Left forelimb (tissue), 1 donor: Measurements from ENCODE around the gene HCN1.

ENCODE experiments used
- DNase-seq: peaks from one replicate; pipeline ENCODE4 v3.0.0-alpha.2; 2018; ENCODE audit warnings: low spot score

Gene HCN1

DNA sequence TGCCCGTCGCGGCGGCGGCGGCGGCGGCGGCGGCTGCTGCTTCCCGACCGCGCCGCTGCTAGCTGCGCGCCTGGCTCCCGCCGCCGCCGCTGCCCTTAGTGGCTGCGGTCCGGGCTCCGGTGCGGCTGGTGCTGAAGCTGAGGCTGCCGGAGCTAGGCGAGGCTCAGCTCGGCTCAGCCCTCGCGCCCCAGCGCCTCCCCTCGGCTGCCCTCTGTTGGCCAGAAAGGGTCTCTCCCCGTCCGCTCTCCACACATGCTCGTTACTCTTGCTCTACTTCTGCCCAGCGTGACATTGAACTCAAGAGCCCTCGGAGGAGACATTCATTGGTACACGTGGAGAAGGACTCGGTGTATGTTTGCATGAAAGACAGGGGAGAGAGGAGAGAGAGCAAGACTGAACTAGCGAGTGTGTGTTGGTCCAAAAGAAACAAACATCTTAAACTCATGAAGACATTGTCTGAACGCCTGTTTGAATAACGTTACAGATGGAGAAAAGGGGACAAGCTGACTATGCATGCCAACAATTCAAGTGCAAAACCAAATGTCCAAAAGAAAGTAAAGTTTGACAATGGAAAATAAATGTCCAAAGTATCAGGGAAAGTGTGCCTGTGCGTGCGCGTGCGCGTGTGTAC is at the start of gene HCN1:
HCN1 (minus strand) TSS at position 175 of the 631 bp plus-strand sequence.
- peak; percentile 89 for DNase-seq

DNA sequence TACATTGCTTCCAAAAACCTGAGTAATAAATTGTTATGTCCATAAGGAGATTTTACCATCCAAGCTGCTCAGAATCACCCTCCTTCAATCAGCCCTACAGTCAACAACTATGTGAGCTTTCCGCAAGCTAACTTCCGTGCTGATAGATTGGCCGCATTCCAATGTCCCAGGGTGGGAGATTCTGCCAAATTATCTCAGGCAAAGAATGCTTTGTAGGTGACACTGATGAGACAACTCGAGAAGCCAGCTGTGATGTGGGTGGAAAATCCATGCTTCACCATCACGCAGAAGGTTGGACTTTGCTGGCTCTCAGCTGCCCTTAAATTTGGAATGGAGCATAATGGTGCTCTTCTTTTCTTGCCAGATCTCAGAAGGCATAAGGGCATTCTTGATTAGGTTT is 44.9 kb upstream of the HCN1 start:
- DNase-seq, result no peak

DNA sequence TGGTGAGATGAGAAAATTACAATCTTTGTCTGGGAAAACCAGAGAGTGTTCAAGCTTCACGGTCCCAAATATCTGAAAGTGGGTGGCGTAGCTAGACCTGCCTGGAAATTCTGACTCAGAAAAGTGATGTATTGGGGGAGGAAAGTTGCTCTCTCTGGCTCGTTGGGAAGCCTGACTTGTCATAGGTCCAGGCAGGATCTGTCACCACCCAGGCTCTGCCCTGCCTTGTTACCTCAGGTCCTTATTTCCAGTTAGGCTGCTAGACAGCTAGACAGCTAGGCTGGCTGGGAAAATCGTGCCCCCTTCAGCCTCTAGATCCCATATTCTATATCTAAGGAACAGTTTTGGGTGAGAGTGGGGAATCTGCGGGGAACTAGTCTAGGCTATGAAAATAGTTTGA is 41.0 kb upstream of the HCN1 start:
- no peak for DNase-seq

DNA sequence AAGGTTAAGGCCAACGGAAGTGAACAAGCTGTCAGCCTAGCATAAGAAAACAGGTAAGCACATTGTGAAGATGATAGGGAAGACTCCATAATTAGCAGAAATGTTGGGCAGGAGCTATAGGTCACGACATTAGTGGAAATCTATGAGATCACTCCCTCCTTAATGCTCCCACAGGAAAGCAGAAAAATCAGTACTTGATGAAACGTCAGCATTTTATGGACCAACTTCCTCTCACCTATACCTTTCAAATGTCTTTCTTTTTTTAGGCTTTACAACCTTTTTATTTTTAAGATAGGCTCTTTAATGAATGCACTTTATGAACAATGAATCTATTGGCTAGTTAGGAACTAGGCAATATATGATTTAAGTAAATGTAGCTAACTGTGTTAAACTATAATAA is 29.4 kb upstream of the HCN1 start:
- no peak for DNase-seq

DNA sequence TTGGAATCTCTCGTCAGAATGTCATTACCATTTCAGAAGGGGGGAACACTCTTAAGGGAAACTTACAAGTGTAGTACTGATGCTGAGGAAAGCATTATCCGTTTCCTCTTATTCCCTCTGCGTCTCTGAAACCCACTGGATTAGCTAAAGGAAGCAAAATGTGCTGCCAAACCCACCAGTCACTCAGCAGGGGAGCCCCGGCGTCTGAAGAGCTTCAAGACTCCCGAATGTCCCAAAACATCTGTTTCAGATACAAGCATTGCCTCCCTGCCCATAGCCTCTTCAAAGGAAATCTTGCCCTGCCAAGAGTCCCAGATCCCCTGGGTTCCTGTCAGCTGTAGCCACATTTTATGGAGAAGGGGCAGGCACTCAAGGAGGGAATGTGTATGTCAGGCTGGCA is 1.0 kb upstream of the HCN1 start:
- DNase-seq, result no peak

DNA sequence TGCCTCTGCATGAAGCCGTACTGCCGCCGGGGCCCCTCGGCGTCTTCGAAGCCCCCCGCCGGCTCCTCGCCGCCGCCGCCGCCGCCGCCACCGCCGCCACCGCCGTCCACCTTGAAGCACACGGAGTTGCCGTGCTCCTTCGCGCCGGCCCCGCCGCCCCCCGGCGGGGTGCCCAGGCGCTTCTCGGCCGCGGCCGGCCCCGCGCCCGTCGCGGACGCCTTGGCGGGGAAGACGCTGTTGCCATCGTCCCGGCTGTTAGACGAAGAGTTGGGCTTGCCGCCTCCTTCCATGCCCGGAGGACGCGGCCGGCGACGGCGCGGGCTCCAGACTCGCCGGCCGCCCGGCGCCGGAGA is 400 bp downstream of the HCN1 start:
- DNase-seq, result no peak

DNA sequence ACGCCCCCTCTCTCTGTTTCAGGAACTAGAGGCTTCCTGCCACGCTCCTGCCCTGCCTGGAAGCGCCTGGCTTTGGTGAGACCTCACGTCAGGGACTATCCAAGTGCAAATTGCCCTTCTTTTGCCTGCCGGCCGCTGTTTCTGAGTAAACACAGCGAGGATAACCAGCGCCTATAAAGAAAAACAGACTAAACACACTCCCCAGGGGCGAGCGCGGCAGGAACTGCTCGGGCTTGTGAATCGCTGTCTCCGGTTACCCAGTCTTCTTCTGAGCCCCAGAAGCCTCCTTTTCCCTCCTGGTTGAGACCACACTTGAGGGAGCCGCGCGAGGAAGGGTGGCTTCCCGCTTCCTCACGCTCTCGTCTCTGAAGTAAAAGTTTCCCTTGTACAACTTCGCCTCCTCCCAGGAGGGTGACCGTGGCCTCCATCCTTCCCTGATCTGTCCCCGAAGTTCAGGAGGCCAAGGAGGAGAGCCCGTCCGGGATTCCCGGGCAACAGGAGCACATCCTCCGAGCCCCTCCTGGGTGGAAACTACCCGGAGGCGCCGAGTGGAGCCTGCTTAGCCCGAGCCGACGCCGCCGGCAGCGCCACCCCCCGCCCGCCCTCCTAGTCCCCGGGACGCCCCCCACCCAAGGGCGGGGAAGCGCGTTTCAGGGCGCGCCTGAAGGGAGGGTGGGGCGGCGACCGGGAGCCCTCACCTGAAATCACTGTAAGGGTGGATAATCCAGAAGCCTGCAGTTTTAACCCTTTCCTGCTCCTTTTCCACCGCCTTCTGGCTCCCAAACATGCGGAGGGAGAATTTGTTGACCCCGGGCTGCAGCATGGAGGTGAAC is 993 bp downstream of the HCN1 start:
- DNase-seq, result no peak

DNA sequence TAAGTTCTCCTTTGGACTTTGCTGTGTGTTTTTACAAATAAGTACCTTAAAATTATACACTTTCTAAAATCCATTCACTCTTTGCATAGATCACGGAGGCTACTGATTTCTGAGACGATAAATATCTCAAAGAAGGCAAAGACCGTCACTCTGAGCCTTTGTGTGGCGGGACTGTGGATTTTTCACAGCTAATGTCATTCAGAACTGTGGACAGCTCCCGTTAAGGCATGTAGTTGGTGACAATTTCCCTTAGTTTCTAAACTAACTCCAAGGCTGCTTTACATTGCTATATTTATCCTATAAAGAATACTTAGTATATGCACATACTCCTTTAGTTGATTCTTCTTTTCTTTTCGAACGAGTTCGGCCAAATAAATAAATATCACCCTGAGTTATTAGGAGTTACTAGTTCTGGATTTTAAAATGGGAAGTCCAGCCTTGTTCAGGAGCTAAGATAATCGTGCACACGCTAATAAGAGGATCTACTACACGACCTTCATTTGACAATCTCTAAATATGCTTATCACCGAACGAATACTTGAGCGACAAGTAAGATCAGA is 1.8 kb downstream of the HCN1 start:
- DNase-seq, result no peak

DNA sequence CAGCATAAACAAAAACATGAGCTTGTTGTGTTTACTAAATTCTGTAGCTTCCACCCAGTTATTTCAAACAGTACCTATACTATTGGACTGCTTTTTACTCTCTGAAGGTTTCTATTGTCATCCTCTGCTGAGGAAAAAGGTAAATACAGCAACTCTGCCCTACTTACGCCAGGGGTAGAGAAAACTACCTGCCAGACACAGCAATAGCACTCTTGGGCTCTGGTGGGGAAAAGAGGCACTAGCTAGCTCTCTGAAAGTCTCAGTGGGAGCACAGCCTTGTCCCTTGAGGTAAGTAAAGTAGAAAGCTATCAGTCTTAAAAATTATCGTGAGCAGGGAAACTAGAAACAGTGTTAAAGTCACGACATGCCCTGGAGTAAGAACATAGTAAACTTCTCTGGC is 3.7 kb downstream of the HCN1 start:
- no peak for DNase-seq

DNA sequence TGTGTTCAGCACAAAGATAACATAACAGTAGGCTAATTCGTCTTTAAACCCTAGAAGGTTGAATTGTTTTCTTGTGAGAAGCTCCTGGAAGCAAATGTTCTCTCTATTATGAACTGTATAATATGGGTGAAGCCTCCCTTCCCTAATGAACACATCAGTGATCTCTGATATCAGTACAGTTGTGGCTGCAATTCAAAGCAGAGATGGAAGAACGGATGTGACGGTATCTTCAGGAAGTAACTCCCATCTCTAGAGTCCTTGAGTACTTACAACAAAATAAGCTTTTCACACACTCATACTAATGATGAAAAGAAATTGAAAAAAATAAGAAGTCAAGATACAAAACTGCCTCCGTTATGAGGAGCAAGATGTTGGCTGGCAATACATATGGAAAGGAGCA is 4.5 kb downstream of the HCN1 start:
- DNase-seq, result no peak

DNA sequence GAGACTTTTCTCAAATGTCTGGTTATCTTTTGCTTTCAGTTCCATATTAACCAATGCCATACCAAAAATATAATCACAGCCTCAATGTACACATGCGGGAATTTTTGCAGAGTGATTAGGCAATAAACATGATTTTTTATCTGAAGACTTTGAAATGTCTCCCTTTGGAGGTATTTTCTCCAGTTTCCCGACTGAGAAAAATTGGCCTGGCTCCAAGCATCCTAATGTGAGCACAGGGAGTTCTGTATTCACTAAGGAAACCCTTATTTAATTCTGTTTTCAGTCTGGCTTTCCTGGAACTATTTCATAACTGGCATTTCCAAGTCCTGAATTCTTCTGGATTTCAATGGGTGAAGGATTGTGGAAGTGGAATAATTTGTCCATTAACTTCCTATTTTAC is 8.5 kb downstream of the HCN1 start:
- DNase-seq, result no peak

DNA sequence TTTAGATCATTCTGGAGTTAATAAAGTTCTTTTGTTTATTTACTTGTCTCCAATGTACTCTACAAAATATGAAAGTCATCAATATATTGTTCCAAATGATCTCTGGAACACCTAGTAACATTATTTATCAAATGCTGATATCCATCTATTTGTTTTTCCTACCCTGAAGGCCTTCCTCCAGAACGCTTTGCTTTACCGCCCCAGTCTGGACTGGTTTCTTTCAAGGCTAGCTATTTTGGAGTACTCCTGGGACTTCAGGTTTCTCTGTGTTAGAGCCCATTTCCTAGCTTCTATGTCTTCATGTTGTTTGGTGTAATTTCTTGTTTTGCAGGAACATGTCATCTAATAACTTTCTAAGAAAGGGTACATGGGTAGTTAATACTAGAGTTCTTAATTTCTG is 9.6 kb downstream of the HCN1 start:
- no peak for DNase-seq

DNA sequence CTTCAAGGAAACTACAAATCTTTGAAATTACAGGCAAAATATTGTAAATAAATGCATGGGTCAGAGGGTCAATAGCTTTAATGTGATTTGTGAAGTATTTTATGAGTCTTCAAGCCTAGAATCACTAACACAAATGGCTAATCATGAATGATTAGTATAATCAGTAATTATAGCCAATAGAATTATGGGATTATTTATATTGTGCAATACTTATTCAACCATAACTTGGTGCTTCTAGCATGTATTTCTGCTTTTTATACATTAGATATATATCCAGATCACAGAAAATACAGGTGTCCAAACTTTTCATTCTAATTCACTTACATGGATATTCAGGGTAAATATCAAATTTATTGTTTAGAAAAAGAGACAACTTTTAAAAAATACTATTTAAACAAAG is 12.1 kb downstream of the HCN1 start:
- no peak for DNase-seq

DNA sequence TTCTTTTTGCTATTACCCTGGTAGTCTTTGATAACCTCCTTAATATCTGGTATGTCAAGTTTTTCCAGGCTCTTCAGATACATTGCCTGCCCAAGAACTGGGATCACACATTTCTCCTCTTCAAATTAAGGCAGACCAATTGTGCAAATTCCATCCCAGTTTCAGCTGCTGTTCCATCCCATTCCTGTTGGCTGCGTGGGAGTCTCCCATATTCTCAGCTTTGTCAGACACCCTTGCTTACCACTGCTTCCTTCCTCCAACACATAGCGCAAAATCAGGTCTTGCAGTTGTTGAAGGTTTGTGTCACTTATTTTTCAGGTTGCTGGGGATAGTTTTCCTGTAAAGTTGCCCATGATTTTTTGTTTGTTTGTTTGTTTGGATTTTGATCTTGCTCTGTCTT is 15.2 kb downstream of the HCN1 start:
- no peak for DNase-seq

DNA sequence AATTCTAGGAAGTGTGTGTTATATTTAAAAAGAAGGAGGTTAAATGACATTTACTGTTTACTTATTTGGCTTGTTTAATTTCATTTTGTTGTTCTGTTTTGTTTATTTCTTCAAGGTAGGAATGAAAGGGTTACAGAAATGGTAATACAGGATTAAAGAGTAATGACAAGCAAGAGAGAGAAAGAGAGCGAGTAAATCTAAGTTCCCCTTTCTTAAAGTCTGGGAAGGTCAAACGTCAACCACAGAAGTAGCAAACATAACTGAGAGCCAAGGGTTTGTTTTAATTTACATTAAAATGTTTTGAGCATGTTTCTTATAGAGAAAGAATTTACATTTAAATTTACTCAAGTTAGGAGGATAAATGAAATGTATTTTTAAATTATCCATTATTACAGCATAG is 18.7 kb downstream of the HCN1 start:
- no peak for DNase-seq

DNA sequence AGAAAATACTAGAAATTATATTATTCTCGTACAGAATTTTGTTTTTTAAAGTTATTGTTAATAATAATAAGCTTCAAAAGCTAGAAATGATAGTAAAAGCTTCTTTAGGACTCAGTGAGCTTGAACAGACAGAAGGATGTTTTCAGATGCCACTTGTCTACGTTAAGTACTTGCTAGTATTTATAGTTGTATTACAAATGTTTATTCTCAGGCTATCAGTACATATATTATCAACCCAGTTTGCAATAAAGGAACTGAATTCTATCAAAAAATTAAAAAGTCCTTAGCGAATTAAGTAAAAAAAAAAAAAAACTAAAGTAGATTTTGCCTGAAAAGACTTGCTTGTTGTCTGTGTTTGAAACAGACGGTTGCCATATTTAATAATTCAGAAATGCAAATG is 23.9 kb downstream of the HCN1 start:
- no peak for DNase-seq

DNA sequence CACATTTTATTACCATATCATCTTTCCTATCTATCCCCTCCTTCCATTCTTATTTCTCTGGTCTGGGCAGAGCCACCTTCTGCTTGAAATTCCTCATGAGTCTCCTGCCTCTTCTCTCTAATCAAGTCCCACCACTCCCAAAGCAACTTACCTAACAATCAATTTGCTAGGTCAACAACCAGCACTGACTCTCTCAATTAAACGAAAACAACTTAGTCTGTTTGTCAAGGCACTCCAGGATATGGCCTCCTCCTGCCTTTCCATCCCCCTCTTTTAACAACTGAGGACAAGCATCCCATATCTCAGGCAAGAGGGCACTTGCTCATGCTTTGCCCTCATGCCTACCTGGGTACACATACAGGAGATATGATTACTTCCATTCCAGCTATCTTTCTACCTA is 47.4 kb downstream of the HCN1 start:
- DNase-seq, result no peak

DNA sequence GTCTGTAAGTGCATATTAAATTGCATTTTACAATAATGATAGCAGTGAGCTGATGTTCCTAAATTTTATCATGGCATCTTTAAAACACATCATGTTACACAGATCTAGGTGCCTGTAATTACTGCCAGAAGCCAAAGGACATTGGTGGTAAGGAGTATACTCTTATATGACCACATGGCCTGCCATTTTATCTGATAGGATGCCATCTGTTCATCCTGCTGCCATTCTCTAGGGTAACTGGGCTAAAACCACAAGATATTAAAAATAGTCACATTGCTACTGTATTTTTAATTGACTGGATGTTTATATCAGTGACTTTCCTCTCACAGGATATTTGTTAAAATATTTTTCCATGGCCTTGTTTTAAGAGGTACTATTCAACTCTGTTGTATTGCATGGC is 53.1 kb downstream of the HCN1 start:
- no peak for DNase-seq

DNA sequence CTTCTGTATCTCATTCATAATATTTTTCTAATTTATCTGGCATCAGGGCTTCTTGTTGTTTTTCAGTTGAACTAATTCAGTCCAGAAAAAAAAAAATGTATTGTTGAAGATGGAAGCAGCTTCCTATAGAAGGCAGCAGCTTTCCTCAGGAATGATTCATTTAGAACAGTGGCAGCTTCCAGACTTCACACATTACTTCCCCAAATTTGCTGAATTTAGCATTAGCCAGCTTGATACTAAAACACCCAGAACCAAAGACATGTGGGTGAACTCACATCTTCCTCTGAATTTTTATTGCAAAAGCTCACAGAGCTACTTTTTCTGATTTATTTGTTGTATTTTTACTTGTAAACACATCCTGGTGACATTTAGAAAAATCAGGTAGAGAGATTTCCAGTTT is 53.8 kb downstream of the HCN1 start:
- DNase-seq, result no peak

DNA sequence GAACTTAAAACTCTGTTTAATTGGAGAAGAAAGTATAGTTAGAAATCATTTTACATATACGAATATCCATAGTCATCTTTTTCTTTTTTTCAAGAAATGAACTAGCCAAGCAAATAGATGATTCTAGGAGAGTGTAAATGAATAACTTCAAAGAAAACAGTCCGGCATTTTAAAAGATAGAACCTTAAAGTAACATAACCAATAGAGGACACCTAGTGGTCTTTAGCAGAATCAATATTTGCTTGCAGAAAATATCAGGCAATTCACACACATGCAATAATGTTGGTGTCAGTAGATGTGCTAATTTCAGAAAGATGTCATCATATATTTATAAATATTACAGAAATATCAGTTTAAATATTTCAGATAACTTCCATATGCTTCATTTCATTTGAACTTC is 57.1 kb downstream of the HCN1 start:
- DNase-seq, result no peak

DNA sequence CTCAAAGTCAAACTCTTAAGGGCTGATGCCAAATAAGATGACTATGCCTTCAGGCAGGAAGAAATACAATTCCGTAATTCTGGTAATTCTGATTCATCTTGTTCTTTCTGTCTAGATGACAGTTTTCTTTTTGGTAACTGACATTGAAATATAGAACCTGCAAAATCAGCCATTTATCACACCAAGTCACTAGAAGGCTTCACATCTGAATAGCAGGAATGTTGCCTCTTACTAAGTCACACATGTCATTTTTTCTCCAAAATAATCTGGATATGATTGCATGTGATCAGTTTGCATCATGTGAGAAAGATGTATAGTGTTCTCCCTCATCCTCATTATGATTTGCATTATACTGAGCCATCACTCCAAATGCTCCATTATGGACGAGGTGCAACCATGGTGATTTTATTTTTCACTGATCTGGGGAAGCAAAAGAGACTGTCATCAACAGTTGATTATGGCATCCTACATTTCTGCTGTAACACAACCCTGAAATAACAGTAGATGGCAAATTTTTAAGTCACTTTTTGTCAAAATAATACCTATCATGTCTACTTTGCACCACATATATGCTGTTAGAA is 69.0 kb downstream of the HCN1 start:
- no peak for DNase-seq

DNA sequence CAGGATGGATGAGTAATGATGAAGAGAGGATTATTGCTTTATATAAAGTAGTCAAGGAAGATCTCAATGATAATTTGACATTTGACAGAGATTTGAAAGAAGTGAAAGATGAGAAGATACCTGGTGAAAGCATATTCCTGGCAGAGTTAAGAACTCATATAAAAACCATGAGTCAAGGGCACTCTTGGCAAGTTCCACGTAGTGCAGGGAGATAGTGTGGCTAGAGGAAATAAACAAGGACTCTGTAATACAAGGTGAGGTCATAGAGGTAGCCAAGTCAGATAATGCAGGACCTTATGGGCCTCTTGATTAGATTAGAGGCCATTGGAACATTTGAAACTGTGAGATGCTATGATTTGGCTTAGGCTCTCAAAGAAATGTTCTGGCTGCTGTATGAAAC is 72.3 kb downstream of the HCN1 start:
- DNase-seq, result no peak

DNA sequence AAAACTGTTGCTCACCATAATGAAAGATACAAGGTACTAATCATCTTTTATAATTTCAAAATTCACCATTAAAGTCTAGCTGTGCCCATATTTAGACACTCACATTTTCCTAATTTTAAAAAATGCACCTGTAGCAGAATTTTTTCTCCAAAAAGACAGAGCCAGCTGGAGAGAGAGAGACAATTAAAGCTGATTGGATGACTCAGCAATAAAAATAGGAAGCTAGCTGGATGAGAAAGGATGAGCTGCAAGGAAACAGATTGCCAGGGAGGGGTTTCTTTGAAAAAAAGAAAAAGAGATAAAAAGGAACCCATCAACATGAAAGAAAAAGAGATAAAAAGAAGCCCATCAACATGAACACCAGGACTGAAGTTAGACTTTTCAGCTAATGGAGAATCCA is 73.8 kb downstream of the HCN1 start:
- no peak for DNase-seq
